Subcutaneous abdominal adipose tissue (tissue), 5 donors: ENCODE measurements around the gene NKAIN2.
"Not testable (repeated sequence)": the region's sequence is repeated elsewhere in the genome, so short reads cannot be mapped to it uniquely, and the experiment has no call there.

ENCODE experiments used
- H3K27ac ChIP-seq: one replicate; pipeline ENCODE4 v1.7.0; 2013; ENCODE audit warnings: low read depth, mild to moderate bottlenecking, inconsistent platforms, low read length, moderate library complexity
- H3K27me3 ChIP-seq, 5 donors: one replicate each; pipeline ENCODE4 v1.7.0; 2013; ENCODE audit warnings: low read length in 5 of 5, inconsistent platforms in 1 of 5; ENCODE audit not compliant: control insufficient read depth in 5 of 5, insufficient read depth in 4 of 5
- H3K36me3 ChIP-seq, 5 donors: one replicate each; pipeline ENCODE4 v1.7.0; 2013; ENCODE audit warnings: low read length in 5 of 5; ENCODE audit not compliant: control insufficient read depth in 5 of 5, insufficient read depth in 5 of 5
- H3K4me1 ChIP-seq, 5 donors: one replicate each; pipeline ENCODE4 v1.7.0; 2013; ENCODE audit warnings: low read length in 5 of 5, mild to moderate bottlenecking in 3 of 5, moderate library complexity in 1 of 5; ENCODE audit not compliant: control insufficient read depth in 5 of 5, insufficient read depth in 5 of 5
- H3K4me3 ChIP-seq, 5 donors: one replicate each; pipeline ENCODE4 v1.7.0; 2013; ENCODE audit warnings: low read length in 5 of 5, low read depth in 1 of 5
- H3K9ac ChIP-seq, 5 donors: one replicate each; pipeline ENCODE4 v1.7.0; 2013; ENCODE audit warnings: low read length in 5 of 5, mild to moderate bottlenecking in 4 of 5, moderate library complexity in 3 of 5
- H3K9me3 ChIP-seq, 5 donors: one replicate each; pipeline ENCODE4 v1.7.0; 2013; ENCODE audit warnings: low read length in 5 of 5; ENCODE audit not compliant: control insufficient read depth in 5 of 5
- donor health status: healthy.
- donor health status: healthy.
- donor health status: healthy.
- donor health status: healthy.
- donor health status: healthy.

Gene NKAIN2

DNA sequence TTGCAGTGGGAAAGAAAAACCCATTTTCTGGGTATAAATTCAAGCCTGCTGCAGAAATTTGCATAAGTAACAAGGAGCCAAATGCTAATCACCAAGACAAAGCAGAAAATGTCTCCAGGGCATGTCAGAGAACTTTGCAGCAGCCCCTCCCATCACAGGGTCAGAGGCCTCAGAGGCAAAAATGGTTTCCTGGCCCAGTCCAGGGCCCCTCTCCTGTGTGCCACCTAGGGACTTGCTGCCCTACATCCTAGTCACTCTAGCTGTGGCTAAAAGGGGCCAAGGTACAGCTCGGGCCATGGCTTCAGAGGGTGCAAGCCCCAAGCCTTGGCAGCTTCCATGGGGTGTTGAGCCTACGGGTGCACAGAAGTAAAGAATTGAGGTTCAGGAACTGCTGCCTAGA is 497.2 kb downstream of the NKAIN2 start:
- H3K27ac ChIP-seq, H3K4me1 ChIP-seq, H3K4me3 ChIP-seq, H3K9ac ChIP-seq, H3K9me3 ChIP-seq, H3K36me3 ChIP-seq, H3K27me3 ChIP-seq: not testable (repeated sequence)

- no peaks in the 10 kb centered on the region for H3K4me1 ChIP-seq
- no peak overlapping the region for H3K4me3 ChIP-seq
- no peaks in the 10 kb centered on the region for H3K9me3 ChIP-seq
Measured at GRCh38 chr6:124303971-124304370, 500.3 kb downstream of the NKAIN2 start.

DNA sequence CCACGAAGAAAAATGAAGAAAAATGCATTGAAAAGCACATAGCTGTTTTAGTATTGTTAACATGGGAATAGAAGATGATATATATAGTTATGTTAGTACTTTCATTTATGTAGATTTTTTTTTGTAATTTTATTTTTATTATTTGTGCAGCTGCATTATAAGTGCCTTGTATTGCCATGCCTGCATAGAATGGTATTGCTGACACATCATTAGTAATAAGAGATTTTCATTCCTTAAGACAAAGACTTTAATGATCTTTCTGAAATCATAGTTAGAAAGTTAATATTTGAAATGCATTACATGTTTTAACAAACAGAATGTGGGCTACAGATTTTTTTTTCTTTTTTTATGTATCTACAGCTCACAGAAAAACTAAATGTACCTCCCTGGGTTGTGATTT is 506.5 kb downstream of the NKAIN2 start:
- H3K9me3 ChIP-seq = no peaks in the 10 kb centered on the region
- H3K27ac ChIP-seq = no peak overlapping the region
- no peak overlapping the region for H3K9ac ChIP-seq
- no peak overlapping the region for H3K4me3 ChIP-seq
- H3K27me3 ChIP-seq = no peaks in the 10 kb centered on the region
- H3K4me1 ChIP-seq = no peaks in the 10 kb centered on the region
- H3K36me3 ChIP-seq = no peaks in the 10 kb centered on the region

More at GRCh38 chr6:124303971-124304370, 500.3 kb downstream of the NKAIN2 start:
- no peaks in the 10 kb centered on the region for H3K36me3 ChIP-seq
- H3K27ac ChIP-seq = no peak overlapping the region
- no peaks in the 10 kb centered on the region for H3K27me3 ChIP-seq
- no peak overlapping the region for H3K9ac ChIP-seq

DNA sequence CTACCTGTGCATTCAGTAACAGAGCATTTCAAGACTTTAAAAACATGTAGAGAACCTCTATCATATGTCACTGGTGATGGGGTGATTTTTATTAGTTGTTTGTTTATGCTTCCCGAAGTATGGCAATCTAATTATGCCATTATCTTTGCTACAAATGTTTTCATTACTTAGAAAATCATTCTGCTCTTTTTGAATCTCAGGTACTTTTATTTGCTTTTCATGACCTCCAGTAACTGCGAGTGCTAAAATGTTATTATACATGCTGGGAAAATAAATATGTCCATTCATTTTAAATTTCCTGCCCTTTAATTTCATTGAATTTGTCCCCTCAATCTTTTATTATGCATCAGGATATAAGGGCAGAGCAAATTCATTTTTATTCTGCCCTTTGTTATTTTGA is 515.7 kb downstream of the NKAIN2 start:
- Histone ChIP-seq H3K9ac (no peak overlapping the region), H3K4me1 (no peaks in the 10 kb centered on the region), H3K36me3 (no peaks in the 10 kb centered on the region), H3K9me3 (no peaks in the 10 kb centered on the region), H3K27ac (no peak overlapping the region), H3K4me3 (no peak overlapping the region), H3K27me3 (no peaks in the 10 kb centered on the region)

GRCh38 chr6:124324237-124324636 is 520.6 kb downstream of the NKAIN2 start:
- no peak overlapping the region for H3K9ac ChIP-seq
- no peaks in the 10 kb centered on the region for H3K36me3 ChIP-seq
- no peak overlapping the region for H3K27ac ChIP-seq
- no peak overlapping the region for H3K4me3 ChIP-seq
- H3K27me3 ChIP-seq = no peaks in the 10 kb centered on the region
- H3K9me3 ChIP-seq = no peaks in the 10 kb centered on the region
- H3K4me1 ChIP-seq = no peaks in the 10 kb centered on the region

DNA sequence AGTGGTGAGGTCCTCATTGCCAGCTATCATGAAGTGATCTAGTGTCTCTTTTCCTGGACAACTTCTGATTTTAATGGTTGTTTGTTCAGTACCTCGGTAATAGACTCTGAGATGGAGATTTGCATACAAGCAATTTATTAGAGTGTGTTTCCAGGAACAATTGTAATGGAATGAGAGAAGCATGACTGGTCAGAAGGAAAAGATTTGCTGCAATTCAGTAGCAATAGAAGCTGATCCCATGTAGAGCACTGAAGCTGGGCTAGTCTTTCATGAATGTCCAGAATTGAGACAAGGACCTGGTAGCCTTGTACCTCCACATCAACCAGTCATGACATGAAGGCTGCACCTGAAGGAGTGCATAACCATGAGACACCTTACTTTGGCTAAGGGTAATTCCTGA is 526.5 kb downstream of the NKAIN2 start:
- no peaks in the 10 kb centered on the region for H3K4me1 ChIP-seq
- H3K27ac ChIP-seq = no peak overlapping the region
- no peaks in the 10 kb centered on the region for H3K27me3 ChIP-seq
- H3K9me3 ChIP-seq = no peaks in the 10 kb centered on the region
- no peaks in the 10 kb centered on the region for H3K36me3 ChIP-seq
- no peak overlapping the region for H3K4me3 ChIP-seq
- H3K9ac ChIP-seq = no peak overlapping the region

DNA sequence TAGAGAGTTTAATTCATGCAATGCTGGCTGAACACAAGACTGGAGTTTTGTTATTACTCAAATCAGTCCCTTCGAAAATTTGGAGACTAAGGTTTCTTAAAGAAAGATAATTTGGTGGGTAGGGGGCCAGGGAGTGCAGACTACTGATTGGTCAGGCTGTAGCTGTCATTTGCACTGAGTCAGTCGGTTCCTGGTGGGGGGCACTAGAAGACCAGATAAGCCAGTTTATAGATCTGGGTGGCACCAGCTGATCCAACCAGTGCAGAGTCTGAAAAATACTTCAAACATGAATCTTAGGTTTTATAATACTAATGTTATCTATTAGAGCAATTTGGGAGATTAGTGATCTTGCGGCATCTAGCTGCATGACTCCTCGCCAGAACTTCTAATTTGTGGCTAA is 530.7 kb downstream of the NKAIN2 start:
- no peaks in the 10 kb centered on the region for H3K4me1 ChIP-seq
- H3K9ac ChIP-seq = no peak overlapping the region
- no peak overlapping the region for H3K27ac ChIP-seq
- no peaks in the 10 kb centered on the region for H3K9me3 ChIP-seq
- no peaks in the 10 kb centered on the region for H3K27me3 ChIP-seq
- no peak overlapping the region for H3K4me3 ChIP-seq
- no peaks in the 10 kb centered on the region for H3K36me3 ChIP-seq

DNA sequence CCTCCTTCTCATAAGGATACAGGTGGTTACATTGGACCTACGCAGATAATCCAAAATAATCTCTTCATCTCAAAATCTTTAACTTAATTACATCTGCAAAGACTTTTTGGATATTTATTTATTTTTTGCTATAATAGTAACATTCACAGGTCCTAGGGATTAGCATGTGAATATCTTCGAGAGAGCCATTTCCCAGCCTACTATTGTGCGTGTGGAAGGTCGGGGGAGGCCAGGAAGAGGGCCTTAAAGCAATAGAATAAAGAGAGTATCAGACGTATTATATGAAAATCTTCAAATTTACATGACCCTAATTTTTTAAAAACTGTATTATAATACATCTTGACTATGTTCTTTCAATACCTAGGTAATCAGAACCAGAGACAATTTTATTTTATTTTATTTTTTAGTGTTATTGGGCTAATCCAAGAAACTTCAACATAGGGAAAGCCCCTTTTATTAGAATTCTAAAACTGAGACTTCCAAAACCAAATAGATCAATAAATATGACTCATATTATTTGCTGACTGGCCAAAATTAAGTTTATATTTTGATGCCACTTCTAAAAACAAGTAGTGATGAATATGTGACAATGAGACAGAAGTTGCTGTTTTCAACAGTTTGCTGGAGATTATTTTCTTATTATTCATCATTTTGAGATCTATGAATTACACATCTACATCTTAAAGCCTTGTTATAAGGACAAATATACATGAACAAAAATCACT is 536.1 kb downstream of the NKAIN2 start:
- Histone ChIP-seq H3K36me3 (no peaks in the 10 kb centered on the region), H3K4me3 (no peak overlapping the region), H3K9me3 (no peaks in the 10 kb centered on the region), H3K27ac (no peak overlapping the region), H3K4me1 (no peaks in the 10 kb centered on the region), H3K9ac (no peak overlapping the region), H3K27me3 (no peaks in the 10 kb centered on the region)

- H3K4me3 ChIP-seq, H3K27me3 ChIP-seq, H3K36me3 ChIP-seq, H3K27ac ChIP-seq, H3K9ac ChIP-seq, H3K4me1 ChIP-seq, H3K9me3 ChIP-seq: not testable (repeated sequence)
Measured at GRCh38 chr6:124348339-124348738, 544.7 kb downstream of the NKAIN2 start.

- H3K4me1 ChIP-seq = no peaks in the 10 kb centered on the region
- H3K27me3 ChIP-seq = no peaks in the 10 kb centered on the region
- no peaks in the 10 kb centered on the region for H3K9me3 ChIP-seq
- no peaks in the 10 kb centered on the region for H3K36me3 ChIP-seq
- H3K27ac ChIP-seq = no peak overlapping the region
- no peak overlapping the region for H3K4me3 ChIP-seq
- no peak overlapping the region for H3K9ac ChIP-seq
Measured at GRCh38 chr6:124355146-124355545, 551.5 kb downstream of the NKAIN2 start.
